H9 (cell line): Measurements from ENCODE around the gene KCTD2. TPM values are rescaled to one million over a fixed set of nuclear protein-coding genes. Genes with fewer than 3 reads are reported as not detected.
"Not testable (repeated sequence)": the region's sequence is repeated elsewhere in the genome, so short reads cannot be mapped to it uniquely, and the experiment has no call there.

Source experiments
- DNase-seq: peaks from one replicate; pipeline ENCODE4 v3.0.0-alpha.2; 2017
- H2AFZ ChIP-seq: one replicate; pipeline ENCODE4 v1.6.1; 2013; ENCODE audit warnings: mild to moderate bottlenecking, low read length, control low read depth, moderate library complexity
- H2AK5ac ChIP-seq: 2 replicates; pipeline ENCODE4 v1.6.1; 2013; ENCODE audit warnings: low read length, control low read depth, mixed read lengths; ENCODE audit not compliant: insufficient read length
- H2BK120ac ChIP-seq: one replicate; pipeline ENCODE4 v1.6.1; 2013; ENCODE audit warnings: low read depth, mild to moderate bottlenecking, low read length, control low read depth, inconsistent platforms; ENCODE audit not compliant: poor library complexity, severe bottlenecking
- H2BK12ac ChIP-seq: 2 replicates; pipeline ENCODE4 v1.6.1; 2013; ENCODE audit warnings: low read length, control low read depth, mixed read lengths, low read depth; ENCODE audit not compliant: insufficient read length
- H2BK15ac ChIP-seq: 2 replicates; pipeline ENCODE4 v1.6.1; 2013; ENCODE audit warnings: low read depth, low read length, control low read depth
- H2BK20ac ChIP-seq: one replicate; pipeline ENCODE4 v1.6.1; 2013; ENCODE audit warnings: low read depth, mild to moderate bottlenecking, low read length, control low read depth, inconsistent platforms; ENCODE audit not compliant: poor library complexity, severe bottlenecking
- H2BK5ac ChIP-seq: 2 replicates; pipeline ENCODE4 v1.6.1; 2013; ENCODE audit warnings: low read length, control low read depth, mixed read lengths; ENCODE audit not compliant: insufficient read length
- H3K14ac ChIP-seq: 2 replicates; pipeline ENCODE4 v1.6.1; 2013; ENCODE audit warnings: low read length, control low read depth; ENCODE audit not compliant: insufficient read depth
- H3K18ac ChIP-seq: 2 replicates; pipeline ENCODE4 v1.6.1; 2013; ENCODE audit warnings: low read depth, mild to moderate bottlenecking, mixed read lengths, low read length, control low read depth; ENCODE audit not compliant: insufficient read length
- H3K23ac ChIP-seq: 2 replicates; pipeline ENCODE4 v1.6.1; 2013; ENCODE audit warnings: low read length, control low read depth, mixed read lengths, low read depth; ENCODE audit not compliant: insufficient read length
- H3K23me2 ChIP-seq: 2 replicates; pipeline ENCODE4 v1.6.1; 2013; ENCODE audit warnings: low read depth, mild to moderate bottlenecking, mixed read lengths, low read length, control low read depth; ENCODE audit not compliant: insufficient read length, poor library complexity, severe bottlenecking
- H3K27ac ChIP-seq: 2 replicates; pipeline ENCODE4 v1.5.1; 2013; ENCODE audit warnings: low read length, control low read depth, mixed read lengths, low read depth; ENCODE audit not compliant: insufficient read length
- H3K27me3 ChIP-seq: 2 replicates; pipeline ENCODE4 v1.6.1; 2013; ENCODE audit warnings: low read length, control low read depth, inconsistent platforms; ENCODE audit not compliant: insufficient read depth
- H3K4ac ChIP-seq: 2 replicates; pipeline ENCODE4 v1.6.1; 2013; ENCODE audit warnings: low read depth, mild to moderate bottlenecking, control low read depth, inconsistent platforms, low read length, moderate library complexity
- H3K4me1 ChIP-seq: 2 replicates; pipeline ENCODE4 v1.6.1; 2013; ENCODE audit warnings: low read length, control low read depth, inconsistent platforms; ENCODE audit not compliant: insufficient read depth
- H3K4me2 ChIP-seq: 2 replicates; pipeline ENCODE4 v1.6.1; 2013; ENCODE audit warnings: low read length, control low read depth, mixed read lengths; ENCODE audit not compliant: insufficient read length, insufficient read depth
- H3K56ac ChIP-seq: 2 replicates; pipeline ENCODE4 v1.6.1; 2013; ENCODE audit warnings: low read depth, mild to moderate bottlenecking, mixed read lengths, low read length, control low read depth; ENCODE audit not compliant: insufficient read length
- H3K79me1 ChIP-seq: 2 replicates; pipeline ENCODE4 v1.6.1; 2013; ENCODE audit warnings: low read depth, mild to moderate bottlenecking, moderate library complexity, low read length, control low read depth, inconsistent platforms; ENCODE audit not compliant: insufficient read depth, poor library complexity, severe bottlenecking
- H3K79me2 ChIP-seq: 2 replicates; pipeline ENCODE4 v1.6.1; 2013; ENCODE audit warnings: low read length, control low read depth, inconsistent platforms; ENCODE audit not compliant: insufficient read depth
- H3K9ac ChIP-seq: 2 replicates; pipeline ENCODE4 v1.6.1; 2013; ENCODE audit warnings: low read length, control low read depth, mixed read lengths; ENCODE audit not compliant: insufficient read length; ENCODE audit errors: extremely low read depth
- H3K9me3 ChIP-seq: one replicate; pipeline ENCODE4 v1.6.1; 2013; ENCODE audit warnings: low read depth, low read length, inconsistent platforms; ENCODE audit not compliant: control insufficient read depth
- H3T11ph ChIP-seq: one replicate; pipeline ENCODE4 v1.6.1; 2013; ENCODE audit warnings: mild to moderate bottlenecking, low read length, control low read depth, inconsistent platforms
- H4K20me1 ChIP-seq: one replicate; pipeline ENCODE4 v1.6.1; 2013; ENCODE audit not compliant: control insufficient read depth, insufficient read length, insufficient read depth
- H4K5ac ChIP-seq: 2 replicates; pipeline ENCODE4 v1.6.1; 2013; ENCODE audit warnings: low read depth, mild to moderate bottlenecking, mixed read lengths, low read length, control low read depth; ENCODE audit not compliant: insufficient read length
- H4K8ac ChIP-seq: replicated peaks from 2 replicates; pipeline ENCODE4 v1.6.1; 2013; ENCODE audit warnings: low read length, control low read depth, mixed read lengths, low read depth; ENCODE audit not compliant: insufficient read length
- H4K91ac ChIP-seq: 2 replicates; pipeline ENCODE4 v1.6.1; 2013; ENCODE audit warnings: low read depth, mild to moderate bottlenecking, moderate library complexity, mixed read lengths, low read length, control low read depth; ENCODE audit not compliant: insufficient read length
- H3K27ac Mint-ChIP-seq, 3 experiments: 2 replicates in 2 of 3; 3 replicates in 1 of 3; pipeline ENCODE4 v1.8.0; 2020 to 2021; ENCODE audit warnings: mixed read lengths in 3 of 3, mild to moderate bottlenecking in 1 of 3, moderate library complexity in 1 of 3
- H3K27me3 Mint-ChIP-seq: 2 replicates; pipeline ENCODE4 v1.8.0; 2021; ENCODE audit warnings: low read depth, mild to moderate bottlenecking, moderate library complexity, mixed read lengths
- H3K36me3 Mint-ChIP-seq, 3 experiments: 2 replicates in 2 of 3; 3 replicates in 1 of 3; pipeline ENCODE4 v1.8.0; 2020 to 2021; ENCODE audit warnings: low read depth in 3 of 3, mixed read lengths in 3 of 3; ENCODE audit not compliant: insufficient read depth in 1 of 3
- H3K4me1 Mint-ChIP-seq, 2 experiments: 2 replicates each; pipeline ENCODE4 v1.8.0; 2020; ENCODE audit warnings: mixed read lengths in 2 of 2
- H3K4me3 Mint-ChIP-seq, 2 experiments: 2 replicates in 1 of 2; 3 replicates in 1 of 2; pipeline ENCODE4 v1.8.0; 2020 to 2021; ENCODE audit warnings: mild to moderate bottlenecking in 2 of 2, mixed read lengths in 2 of 2, moderate library complexity in 1 of 2
- H3K9me3 Mint-ChIP-seq, 2 experiments: 2 replicates in 1 of 2; 3 replicates in 1 of 2; pipeline ENCODE4 v1.8.0; 2020; ENCODE audit warnings: mild to moderate bottlenecking in 2 of 2, mixed read lengths in 2 of 2, moderate library complexity in 1 of 2
- CTCF ChIP-seq: fragments of 200-600 bp; sonication (generic); conservative IDR thresholded peaks from 3 replicates; pipeline ENCODE4 v1.8.0; 2021; ENCODE audit warnings: antibody characterized with exemption, mild to moderate bottlenecking
- WGBS: extraction: QIAGEN DNeasy Blood & Tissue Kit; methylation state at CpG from one replicate; pipeline ENCODE4 v1.1.7; 2013; ENCODE audit warnings: missing lambda C conversion rate, low lambda C conversion rate, mixed read lengths; ENCODE audit not compliant: insufficient read length; ENCODE audit errors: extremely low coverage; 5-methylcytosine and 5-hydroxymethylcytosine counted together
- total RNA-seq: library from RNA; stranded (reverse); gene quantifications from 2 replicates; pipeline ENCODE4 v1.2.1, GENCODE V29; 2021

The KCTD2 gene
- total RNA-seq, 1 experiment from 2014 or later: 40.1 TPM

DNA sequence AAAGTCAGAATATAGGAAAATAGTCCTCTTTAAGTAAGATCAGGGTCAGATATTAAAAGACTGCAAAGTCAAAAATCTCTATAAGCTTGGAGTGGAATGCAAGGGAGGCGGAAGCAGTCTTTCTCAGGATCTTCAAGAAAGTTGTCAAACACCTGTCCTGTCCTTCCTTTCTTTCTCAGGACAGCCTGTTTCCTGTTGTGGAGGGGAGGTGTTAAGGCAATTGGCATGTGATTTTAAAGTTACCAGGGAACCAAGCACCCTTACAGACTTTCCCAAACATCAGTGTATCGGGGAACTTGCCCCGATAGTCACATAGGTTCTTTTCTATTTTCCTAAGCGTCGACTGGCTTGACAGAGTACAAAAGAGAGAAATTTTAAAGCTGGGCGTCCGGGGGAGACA lies 2.3 kb upstream of the KCTD2 start:
- H3K27ac Mint-ChIP-seq: peak overlapping the region; percentile 87 to 96 (median 91)
- no peak overlapping the region for H2AK5ac ChIP-seq
- H3K27me3 Mint-ChIP-seq: no peaks in the 10 kb centered on the region
- no peak overlapping the region for H2BK20ac ChIP-seq
- H3K23ac ChIP-seq: no peak overlapping the region
- H2BK5ac ChIP-seq: no peak overlapping the region
- TF ChIP-seq CTCF: no peak
- no peak overlapping the region for H2BK12ac ChIP-seq
- no peak overlapping the region for H2AFZ ChIP-seq
- peaks cover 0 to 2% of the 10 kb centered on the region in 2 experiments; a peak in 1 of 5 replicates for H3K9me3 Mint-ChIP-seq
- no peak overlapping the region for H3T11ph ChIP-seq
- H3K27me3 ChIP-seq: no peaks in the 10 kb centered on the region
- H3K36me3 Mint-ChIP-seq: peaks cover 27 to 42% (median 37%) of the 10 kb centered on the region in 3 experiments; a peak in 6 of 7 replicates
- H3K18ac ChIP-seq: no peak overlapping the region
- H3K4me2 ChIP-seq: peak overlapping the region; percentile 59
- H3K56ac ChIP-seq: no peak overlapping the region
- H3K79me1 ChIP-seq: peaks cover 5% of the 10 kb centered on the region
- no peak overlapping the region for H4K8ac ChIP-seq
- H3K4me1 Mint-ChIP-seq: peaks cover 47 to 54% of the 10 kb centered on the region in 2 experiments
- H3K4me3 Mint-ChIP-seq: peak overlapping the region; percentile 96 to 98
- H4K91ac ChIP-seq: no peak overlapping the region
- no peak overlapping the region for H2BK120ac ChIP-seq
- H3K79me2 ChIP-seq: peaks cover 13% of the 10 kb centered on the region; the same call in 1 of the 2 replicates
- H4K20me1 ChIP-seq: no peaks in the 10 kb centered on the region
- peak overlapping the region; percentile 81 for H3K27ac ChIP-seq
- H3K23me2 ChIP-seq: peaks cover 6% of the 10 kb centered on the region
- no peak overlapping the region for H3K9ac ChIP-seq
- no peak overlapping the region for H4K5ac ChIP-seq
- H3K9me3 ChIP-seq: no peaks in the 10 kb centered on the region
- peaks cover 7% of the 10 kb centered on the region; the same call in 1 of the 2 replicates for H3K4me1 ChIP-seq
- H2BK15ac ChIP-seq: no peak overlapping the region
- WGBS: no CpG with 5 or more reads among the region's 7 CpGs
- no peak overlapping the region for H3K14ac ChIP-seq
- DNase-seq: no peak
- H3K4ac ChIP-seq: no peak overlapping the region

DNA sequence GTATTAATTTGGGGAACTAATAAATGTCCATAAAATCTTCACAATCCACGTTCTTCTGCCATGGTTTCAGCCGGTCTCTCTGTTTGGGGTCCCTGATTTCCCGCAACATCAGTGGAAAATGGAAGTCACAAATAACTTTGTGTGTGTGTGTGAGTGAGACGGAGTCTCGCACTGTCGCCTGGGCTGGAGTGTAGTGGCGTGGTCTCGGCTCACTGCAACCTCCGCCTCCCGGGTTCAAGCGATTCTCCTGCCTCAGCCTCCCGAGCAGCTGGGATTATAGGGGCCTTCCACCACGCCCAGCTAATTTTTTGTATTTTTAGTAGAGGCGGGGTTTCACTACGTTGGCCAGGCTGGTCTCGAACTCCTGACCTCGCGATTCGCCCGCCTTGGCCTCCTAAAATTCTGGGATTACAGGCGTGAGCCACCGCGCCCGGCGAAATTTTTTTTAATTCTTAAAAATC lies 1.0 kb upstream of the KCTD2 start:
- H3K56ac ChIP-seq, DNase-seq, H3K79me1 ChIP-seq, H2BK15ac ChIP-seq, H3K14ac ChIP-seq, H4K8ac ChIP-seq, H3K9me3 ChIP-seq, H3T11ph ChIP-seq, H2AFZ ChIP-seq, H3K23ac ChIP-seq, H4K91ac ChIP-seq, H3K27me3 Mint-ChIP-seq, H4K5ac ChIP-seq, H3K9me3 Mint-ChIP-seq, H3K23me2 ChIP-seq, H2AK5ac ChIP-seq, H3K27ac ChIP-seq, H2BK120ac ChIP-seq, H3K18ac ChIP-seq, H2BK20ac ChIP-seq, H4K20me1 ChIP-seq, H2BK12ac ChIP-seq, H2BK5ac ChIP-seq, H3K4ac ChIP-seq, H3K4me1 ChIP-seq, H3K27me3 ChIP-seq: not testable (repeated sequence)
- Mint-ChIP-seq H3K4me1 (peaks cover 47 to 54% of the 10 kb centered on the region in 2 experiments), H3K36me3 (peaks cover 18 to 42% (median 30%) of the 10 kb centered on the region in 3 experiments; a peak in 6 of 7 replicates), H3K27ac (peak overlapping the region; percentile 85 to 96 (median 95)), H3K4me3 (peak overlapping the region; percentile 96 to 98)
- Histone ChIP-seq H3K9ac (peak overlapping the region; percentile 76), H3K79me2 (peaks cover 13% of the 10 kb centered on the region; the same call in 1 of the 2 replicates), H3K4me2 (peak overlapping the region; percentile 55)
- no CpG with 5 or more reads among the region's 25 CpGs for WGBS
